Right forelimb (tissue), 1 donor: ENCODE results near the gene PSMB11.

Source experiments
- DNase-seq: peaks from one replicate; pipeline ENCODE4 v3.0.0-alpha.2; 2018

The PSMB11 gene

DNA sequence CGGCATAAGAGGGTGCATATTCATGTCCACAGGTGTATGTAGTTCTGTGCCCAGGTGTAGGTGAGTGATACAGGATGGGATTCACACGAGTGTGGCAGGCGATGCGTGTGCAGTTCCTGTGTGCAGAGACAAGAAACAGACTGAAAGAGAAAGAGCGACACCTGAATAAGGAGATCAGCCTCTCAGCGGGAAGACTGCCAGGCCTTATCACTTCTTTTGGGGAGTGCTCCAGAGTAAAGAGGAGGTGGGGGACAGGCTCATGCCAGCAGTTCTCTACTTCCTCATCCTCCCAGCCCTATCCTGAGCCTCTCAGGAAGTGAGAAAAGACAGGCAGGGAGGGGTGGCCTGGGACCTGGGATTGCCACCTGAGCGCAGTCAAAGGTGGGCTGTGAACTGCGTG, 2.8 kb downstream of the PSMB11 start:
- no peak for DNase-seq

DNA sequence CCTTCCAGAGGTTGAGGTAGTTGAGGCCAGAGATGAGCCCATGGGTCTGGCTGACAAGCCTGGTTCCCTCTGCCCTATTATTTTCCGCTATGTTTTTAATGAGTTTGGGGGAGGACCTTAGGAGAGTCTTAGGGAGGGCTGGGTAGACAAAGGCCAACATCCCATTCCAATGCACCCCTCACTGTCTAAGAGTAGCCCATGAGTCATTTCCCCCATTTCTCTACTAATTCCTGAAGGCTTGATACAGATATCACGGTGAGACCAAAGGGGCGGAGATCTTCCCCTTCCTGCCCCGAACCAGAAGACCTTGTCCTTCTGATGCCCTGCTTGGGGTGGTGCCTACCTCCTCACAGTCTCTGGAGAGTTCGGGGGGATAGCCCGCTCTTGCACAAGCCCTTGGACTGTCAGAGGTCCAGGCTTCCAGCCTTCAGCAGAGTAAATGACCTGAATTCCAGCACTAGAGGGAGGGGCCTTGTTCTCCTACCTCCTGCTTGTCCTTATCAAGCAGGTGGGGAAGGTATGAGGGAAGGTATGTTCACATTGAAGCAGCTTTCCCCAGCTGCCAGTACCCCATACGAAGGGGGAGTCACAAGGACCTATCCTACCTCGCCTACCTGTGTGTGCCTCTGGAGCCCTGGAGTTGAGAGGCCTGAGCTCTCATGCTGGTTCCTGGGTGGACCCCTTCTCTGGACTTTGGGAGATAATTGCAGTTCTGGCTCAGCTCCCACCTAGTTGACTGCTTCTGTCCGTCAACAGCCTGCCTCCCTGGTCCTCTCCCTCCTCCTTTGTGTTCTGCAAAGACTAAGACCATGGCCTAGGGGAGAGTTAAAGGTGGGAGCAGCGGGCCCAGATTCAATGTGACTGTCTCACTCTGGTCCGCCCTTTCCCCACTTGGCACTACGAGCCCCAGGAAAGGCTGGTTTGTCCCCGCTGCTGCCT, 3.7 kb downstream of the PSMB11 start:
- no peak for DNase-seq

DNA sequence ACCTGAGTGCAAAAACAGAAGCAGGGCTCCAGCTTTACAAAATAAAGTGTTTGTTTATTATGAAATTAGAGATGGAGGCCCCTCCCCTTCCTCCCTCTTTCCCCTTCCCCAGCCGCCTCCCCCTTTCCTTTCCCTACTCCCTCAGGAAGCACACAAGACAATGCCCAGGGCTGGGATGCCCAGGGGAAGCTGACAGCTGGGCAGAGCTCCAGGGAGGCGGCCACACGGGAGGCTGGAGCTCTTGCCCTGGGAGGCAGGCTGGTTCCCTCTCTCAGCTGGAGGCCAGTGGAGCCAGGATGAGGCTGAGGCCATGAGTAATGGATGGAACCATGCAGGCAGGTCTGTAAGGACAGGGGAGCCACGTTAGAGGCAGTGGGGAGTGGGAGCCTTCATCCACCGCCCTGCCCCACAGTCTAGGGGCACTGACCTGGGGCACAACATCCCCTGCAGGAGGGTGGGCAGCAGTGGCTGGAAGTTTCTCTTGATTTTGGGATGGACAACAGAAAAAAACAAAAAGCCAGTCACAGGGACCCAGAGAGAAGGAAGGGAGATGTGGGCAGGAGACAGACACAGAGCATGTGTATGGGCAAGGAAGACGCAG, 5.1 kb downstream of the PSMB11 start:
- DNase-seq, result no peak

DNA sequence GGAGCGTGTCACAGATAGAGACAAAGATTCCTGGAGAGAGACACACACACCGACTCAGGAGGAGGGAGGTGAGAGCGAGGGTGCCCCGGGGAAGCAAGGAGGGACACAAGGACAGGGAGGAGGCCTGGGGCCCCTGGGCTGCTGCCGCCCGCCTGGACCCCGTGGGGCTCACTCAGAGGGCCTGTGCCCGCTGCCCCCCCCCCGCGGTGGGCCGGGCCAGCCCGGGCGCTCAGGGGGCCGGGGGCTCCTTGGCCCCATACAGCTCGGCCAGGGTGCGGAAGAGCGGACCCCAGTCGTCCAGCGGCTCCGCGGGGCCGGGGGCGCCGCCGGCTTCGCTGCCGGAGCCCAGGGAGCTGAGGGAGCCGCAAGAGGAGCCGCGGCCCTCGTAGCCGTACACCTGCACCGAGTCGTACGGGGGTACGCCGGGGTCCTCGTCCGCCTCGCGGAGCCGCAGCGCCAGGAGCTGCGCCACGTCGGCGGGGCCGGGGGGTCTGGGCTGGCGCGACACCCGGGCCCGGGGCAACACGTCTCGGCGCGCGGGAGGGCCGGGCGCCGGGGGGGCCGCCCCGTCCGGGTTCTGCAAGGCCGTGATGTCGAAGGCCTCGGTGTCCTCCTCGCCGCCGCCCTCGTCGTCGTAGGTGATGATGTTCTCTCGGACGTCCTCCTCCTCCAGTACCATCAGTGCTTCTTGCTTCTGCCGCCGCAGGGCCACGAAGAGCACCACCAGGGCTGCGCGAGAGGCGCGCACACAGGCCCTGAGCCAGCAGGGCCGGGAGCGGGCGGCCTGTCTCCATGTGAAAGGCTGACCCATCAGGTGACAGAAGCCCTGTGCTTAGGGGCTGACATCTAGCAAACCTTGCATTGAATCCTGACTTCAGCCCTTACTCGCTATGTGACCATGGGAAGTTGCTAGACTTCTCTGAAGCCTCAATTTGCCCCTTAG, 6.0 kb downstream of the PSMB11 start:
- no peak for DNase-seq

DNA sequence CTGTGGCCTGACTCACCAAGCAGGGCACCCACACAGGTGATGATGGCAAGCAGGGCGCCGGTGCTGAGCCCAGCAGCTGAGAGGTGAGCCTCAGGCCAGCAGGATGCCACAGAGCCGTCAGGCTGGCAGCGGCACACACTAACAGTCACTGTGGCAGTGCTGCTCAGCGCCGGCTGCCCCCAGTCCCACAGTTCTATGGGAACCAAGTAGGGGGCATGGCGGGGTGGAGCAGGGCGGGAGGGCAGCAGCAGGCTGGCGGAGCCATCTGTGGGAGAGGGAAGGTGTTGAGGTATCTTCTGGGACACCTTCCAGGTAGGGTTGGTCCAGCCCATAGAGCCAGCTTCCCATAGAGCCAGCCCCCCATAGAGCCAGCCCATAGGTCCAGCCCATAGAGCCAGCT, 7.0 kb downstream of the PSMB11 start:
- no peak for DNase-seq

DNA sequence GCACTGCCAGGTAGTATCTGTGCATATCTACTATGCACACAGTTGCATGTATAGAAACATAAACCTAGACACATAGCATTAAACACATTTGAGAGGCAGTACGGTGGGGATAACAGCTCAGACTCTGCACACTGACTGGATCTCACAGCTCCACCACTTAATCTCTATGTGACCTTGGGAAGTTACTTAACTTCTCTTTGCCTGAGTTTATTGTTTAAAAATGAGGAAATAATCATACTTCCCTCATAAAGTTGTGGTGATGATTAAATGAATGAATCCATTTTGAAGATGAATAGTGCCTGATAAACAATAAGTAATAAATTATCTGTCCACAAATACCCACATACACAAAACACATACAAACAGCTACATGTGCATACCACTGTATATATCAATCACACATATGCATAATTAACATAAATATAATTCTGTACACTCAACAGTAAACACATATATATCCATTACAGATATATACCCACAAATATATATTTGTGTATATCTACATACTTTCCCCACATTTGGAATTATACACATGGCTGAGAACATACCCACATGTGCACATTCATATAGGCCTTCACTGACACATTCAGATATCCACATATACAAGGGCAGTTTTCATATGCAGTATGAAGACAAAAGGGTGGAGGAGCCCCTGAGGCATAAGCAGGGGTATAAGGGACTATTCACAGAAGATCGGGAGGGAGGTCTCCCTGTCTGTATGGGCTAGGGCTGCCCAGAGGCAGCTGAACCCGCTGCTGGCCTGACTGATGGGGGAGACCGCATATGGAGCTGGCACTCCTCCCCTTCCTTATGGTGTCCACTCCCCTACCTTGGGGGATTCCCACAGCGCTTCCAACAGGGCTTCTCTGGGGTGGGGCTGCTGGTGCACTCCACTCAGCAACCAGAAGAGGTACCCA, 9.4 kb downstream of the PSMB11 start:
- no peak for DNase-seq

DNA sequence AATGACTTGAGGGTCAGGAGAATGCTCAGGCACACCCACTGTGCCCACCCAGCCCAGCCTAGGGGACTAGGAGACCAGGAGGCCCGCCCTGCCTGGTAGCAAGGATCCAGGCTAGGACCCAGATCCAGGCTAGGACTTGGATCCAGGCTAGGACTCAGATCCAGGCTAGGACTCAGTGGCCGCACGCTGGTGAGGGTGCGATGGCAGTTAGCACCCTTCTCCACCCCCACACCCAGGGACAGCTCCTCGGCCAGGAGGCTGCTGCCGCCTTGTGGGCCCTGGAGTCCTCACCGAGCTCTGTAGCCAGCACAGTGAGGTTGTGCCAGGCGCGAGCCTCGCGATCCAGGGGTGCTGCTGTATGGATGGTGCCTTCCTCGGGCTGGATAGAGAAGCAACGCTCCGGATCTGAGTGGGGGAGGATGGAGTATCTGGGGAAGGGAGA, 10.2 kb downstream of the PSMB11 start:
- no peak for DNase-seq

DNA sequence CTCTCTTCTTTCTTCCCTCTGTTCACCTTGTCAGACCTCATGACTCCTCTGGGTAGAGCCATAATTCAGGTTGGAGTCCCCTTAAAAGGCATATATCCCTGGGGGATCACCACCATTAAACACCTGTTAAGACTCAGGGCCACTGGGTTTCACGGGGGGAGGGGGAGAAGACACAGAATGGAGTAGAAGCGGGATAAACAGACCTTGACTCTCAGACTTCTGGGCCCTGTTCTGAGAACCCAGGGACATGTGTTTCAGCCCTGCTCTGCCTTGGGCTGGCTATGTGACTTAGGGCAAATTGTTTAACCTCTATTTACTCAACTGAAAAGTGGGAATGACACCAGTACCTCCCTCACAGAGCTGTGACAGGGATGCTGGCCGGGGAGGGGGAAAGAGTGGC, 10.7 kb downstream of the PSMB11 start:
- no peak for DNase-seq

DNA sequence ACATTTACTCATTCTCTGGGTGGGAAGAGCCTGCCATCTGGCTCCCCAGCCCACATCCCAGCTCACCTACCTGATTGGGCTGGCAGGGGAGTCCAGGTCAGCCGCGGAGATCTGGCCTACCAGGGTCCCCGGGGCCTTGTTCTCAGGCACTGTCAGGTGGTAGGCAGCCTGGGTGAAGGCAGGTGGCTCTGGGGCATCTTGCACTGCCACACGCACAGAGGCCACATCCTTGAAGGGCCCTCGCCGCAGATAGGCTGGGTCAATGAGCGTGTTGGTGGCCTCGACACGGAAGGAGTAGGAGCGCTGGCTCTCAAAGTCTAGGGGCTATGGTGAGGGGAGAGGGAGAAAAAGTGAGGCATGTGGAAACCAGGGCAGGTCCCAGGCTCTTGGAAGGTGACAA, 11.4 kb downstream of the PSMB11 start:
- no peak for DNase-seq

DNA sequence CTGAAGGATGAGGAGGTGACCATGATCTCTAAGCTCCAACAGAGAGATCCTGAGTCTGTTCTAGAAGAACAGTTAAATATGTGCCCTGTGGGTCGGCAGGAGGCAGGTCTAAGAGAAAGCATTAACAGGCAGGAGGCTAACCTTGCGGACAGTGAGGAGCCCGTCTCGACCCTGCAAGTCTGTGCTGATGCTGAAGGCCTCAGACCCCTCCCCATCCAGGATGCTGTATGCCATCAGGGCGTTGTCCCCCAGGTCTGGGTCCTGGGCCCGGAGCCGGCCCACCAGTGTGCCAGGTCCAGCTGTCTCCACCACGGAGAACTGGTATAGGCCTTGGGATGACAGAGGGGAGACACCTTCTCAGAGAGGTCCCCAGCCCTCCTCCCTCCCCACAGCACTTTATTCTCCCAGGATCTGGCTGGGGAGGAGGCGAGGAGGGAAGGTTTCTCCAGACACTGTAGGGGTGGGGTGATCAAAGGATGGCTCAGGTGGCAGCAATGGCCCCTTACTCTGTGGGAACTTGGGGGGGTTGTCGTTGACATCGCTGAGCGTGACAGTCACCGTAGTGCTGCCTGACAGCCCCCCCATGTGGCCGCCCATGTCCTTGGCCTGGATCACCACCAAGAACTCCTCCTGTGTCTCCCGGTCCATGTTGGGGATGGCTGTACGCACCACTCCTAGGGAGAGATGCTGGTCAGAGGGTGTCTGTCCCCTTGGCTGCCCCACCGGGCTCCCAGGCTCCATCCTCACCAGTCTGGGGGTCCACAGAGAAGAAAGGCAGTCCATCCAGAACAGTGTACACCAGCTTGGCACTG, 12.2 kb downstream of the PSMB11 start:
- no peak for DNase-seq

DNA sequence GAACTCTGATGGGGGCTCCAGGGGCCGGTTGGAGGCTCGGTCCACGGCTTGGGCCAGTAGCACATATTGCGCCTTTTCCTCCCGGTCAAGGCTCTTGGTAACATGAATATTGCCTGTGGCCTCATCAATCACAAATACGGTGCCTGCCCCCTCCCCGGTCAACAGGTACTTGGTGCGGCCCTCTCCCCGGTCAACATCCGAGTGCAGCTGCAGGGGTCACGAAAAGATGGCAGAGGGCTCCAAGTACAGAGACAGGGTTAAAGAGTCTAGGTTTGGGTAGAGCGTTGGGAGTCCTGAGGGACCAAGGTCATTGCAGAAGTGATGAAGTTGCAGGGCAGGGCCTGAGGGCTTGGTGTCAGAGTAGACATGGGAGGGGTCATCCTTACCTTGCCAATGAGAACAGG, 13.1 kb downstream of the PSMB11 start:
- DNase-seq, result no peak

DNA sequence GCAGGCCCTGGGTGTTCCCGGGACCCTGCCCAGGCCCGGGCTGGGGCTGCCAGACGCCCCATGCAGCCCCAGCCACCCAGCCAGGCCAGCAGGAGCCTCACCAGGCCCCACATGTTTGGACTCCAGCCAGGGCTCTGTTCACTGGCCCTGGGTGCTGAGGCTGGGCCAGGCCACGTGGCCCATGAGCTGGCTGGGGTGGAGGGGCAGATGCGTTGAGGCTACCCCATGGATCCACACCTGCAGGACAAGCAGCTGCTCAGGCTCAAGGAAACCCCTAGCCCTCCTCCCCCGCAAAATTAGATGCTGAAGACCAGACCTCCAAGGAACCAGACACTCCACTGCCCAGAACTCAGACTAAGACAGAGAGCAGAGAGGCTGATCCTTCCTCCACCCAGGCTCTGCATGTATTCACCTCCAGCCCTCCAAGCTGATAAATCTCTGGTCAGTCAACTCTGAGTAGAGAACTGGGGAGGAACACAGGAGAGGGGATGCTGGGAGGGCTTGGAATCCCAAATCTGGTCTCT, 13.7 kb downstream of the PSMB11 start:
- DNase-seq, result no peak

DNA sequence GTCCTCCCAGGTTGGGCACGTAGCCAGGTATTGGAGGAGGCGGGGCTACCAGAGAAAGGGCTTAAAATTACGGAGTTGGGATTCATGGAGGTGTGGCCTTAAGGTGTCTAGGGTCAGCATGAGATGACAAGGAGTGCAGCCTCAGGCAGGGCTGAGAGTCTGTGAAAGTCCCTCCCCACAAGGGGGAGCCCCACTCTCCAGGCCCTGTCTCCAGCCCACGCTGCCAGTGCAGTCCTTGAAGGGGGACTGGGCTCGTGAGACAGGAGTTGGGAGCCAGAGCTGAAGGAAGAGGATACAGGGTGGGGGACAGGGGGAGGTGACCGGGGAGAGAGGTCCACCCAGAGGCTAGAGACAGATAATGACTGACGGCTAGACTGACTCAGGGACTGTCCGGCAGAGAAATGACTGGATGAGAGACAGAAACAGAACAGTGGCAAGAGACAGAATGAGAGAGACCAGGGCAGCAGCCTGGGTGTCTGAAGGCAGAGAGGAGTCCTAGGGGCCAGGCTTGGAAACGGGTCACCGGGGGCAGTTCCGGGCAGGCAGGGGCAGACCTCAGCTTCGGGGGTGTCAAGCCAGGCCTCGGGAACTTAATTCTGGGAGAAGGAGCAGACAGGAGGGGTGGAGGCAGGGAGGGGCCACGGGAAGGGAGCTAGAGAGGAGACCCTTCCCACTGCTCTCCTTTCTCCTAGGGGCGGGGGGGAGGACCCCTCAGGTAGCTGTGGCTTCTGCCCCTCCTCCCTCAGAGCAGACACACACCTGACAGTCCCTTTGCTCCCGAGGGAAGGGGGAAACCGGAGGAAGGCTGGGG, 14.3 kb downstream of the PSMB11 start:
- DNase-seq, result peak; percentile 64

DNA sequence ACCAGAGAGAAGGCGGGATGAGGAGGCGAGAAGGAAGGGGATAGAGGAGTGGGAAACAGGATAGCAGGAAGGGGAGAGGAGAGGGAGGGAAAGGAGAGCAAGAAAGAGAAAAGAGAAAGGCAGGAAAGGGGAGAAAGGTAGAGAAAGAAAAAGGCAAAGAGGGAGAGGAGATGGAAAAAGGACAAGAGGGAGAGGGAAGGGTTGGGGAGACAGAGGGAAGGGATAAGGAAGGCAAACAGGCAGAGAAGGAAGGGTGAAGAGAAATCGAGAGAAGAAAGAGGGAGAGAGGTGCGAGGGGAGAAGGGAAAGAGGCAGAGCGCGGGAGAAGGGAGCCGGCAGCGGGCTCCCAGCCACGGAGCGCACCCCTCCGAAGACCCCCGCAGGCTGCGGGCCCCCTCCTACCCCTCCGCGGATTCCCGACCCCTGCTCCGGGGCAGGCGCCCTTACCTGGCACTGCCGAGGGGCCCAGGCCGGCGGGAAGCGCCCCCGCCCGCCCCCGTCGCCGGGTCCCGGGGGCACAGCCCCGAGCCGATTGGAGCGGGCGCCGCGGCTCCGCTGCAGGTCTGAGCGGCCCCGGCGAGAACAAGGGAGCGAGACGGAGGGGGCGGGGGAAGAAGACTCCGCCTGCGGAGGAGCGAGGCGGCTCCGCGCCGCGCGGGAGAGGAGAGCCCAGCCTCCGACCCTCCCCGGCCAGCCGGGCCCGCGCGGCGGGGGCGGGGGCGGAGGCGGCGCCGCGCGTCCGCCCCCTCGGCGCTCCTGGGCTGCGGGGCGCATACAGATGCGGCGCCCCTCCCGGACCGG, 15.1 kb downstream of the PSMB11 start, which contains the start of gene CDH24:
CDH24 (minus strand) TSS at position 565 of the 801 bp plus-strand sequence. CDS start 1,787 bp downstream, outside the sequence.
- peak; percentile 81 for DNase-seq

DNA sequence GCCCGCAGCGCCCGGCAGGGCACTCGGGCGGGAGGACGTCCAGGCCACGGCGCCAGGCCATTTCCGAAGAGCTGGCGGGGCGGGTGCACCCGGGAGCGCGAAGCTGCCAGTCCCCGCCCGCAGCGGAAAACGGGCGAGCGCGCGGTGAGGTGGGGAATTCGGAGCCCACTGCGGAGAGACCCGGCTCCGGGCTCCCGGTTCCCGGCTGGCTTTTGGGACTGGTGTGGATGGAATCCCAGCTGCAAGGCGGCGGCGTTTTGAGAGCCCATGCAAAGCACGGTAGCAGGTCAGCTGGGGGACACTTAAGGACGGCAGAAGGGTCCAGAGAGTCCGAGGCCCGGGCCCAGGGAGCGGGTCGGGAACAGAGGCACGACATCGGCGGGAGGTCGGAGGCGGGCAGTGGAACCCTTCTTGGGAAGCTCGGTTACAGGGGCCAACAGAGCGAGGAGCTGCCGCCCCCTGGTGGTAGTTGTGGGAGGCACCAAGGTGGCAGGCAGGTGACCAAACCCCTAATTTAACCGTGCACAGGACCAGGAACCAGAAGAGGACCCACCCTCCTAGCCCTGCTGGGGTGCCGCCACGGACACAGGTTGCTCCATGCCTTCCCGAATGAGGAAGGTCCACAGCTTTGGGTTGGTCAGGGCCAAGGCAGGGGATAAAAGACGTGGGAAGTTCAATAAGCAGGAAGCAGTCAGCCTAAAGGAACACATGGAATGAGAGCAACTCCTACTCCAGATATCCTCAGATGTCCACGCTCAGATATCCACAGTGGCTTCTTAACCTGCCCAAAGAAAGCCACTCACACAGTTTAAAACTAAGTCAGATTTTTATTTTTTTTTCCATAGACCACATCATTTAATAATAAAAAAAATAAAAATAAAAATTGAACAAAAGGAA, 16.0 kb downstream of the PSMB11 start:
- DNase-seq, result peak; percentile 96

DNA sequence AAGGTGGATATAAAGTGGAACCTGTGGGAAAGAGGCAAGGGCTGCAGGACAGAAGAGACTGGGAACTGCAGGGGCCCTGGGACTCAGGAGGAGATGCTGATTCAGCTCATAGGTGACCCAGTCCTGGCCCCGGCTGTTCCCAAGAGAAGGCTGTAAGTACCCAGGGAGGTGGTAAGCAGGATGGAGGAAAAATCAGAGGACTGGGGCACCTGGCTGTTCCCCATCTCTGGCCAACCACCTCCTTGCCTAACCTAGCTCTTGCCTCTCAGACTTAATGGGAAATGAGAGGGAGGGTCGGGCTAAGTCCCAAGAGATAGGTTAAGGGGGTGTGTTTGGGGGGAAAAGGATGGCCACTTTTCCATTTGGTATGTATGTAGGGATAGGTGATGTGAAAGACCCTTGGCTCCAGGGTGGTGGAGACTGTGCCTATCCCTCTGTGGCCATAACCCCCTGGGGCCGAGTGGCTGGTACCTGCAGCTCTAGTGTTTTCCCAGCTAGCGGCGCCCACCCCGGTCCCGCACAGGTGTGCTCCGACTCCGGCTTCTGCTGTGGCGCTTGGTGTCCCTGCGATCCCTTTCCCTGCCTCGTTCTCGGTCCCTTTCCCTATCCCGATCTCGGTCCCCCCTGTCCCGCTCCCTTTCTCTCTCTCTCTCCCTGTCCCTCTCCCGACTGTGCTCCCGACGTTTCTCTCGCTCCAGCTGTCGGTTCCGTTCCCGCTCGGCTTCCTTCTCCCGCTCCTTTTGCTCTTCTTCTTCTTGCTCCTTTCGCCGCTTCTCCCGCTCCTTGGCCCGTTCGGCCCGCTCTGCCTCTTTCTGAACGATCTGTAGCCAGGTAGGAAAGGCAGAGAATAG, 16.9 kb downstream of the PSMB11 start:
- DNase-seq, result peak; percentile 39
